ENCODE data around the gene PPFIBP1.

DNA sequence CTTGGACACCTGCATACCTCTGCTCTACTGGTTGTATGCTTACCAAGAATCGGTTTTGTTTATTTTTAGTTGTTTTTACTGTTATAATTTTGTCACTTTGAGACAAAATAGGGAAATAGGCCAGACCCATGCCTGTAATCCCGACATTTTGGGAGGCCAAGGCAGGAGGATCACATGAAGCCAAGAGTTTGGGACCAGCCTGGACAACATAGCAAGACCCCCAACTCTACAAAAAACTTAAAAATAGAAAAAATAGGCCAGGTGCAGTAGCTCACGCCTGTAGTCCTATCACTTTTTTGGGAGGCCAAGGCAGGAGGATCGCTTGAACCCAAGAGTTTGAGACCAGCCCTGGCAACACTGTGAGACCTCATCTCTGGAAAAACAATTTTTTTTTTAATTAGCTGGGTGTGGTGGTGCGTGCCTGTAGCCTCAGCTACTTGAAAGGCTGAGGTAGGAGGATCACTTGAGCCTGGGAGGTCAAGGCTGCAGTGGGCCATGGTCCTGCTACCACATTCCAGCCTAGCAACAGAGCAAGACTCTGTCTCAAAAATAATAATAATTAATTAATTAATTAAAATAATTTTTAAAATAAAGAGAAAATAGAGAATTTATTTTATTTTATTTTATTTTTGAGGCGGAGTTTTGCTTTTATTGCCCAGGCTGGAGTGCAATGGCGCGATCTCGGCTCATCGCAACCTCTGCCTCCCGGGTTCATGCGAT, 185.4 kb downstream of the PPFIBP1 start:
- TF ChIP-seq, protein P1, sequence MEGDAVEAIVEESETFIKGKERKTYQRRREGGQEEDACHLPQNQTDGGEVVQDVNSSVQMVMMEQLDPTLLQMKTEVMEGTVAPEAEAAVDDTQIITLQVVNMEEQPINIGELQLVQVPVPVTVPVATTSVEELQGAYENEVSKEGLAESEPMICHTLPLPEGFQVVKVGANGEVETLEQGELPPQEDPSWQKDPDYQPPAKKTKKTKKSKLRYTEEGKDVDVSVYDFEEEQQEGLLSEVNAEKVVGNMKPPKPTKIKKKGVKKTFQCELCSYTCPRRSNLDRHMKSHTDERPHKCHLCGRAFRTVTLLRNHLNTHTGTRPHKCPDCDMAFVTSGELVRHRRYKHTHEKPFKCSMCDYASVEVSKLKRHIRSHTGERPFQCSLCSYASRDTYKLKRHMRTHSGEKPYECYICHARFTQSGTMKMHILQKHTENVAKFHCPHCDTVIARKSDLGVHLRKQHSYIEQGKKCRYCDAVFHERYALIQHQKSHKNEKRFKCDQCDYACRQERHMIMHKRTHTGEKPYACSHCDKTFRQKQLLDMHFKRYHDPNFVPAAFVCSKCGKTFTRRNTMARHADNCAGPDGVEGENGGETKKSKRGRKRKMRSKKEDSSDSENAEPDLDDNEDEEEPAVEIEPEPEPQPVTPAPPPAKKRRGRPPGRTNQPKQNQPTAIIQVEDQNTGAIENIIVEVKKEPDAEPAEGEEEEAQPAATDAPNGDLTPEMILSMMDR (optimal IDR thresholded peaks at IDR 0.05 in 1 of 3, IDR thresholded peaks at IDR 0.05 in 1 of 3, conservative IDR thresholded peaks at IDR 0.05 in 1 of 3; ENCODE audit: extremely low read depth in 1 of 3, insufficient read depth in 2 of 3, low read length in 3 of 3) = no peak
- no peak for TF ChIP-seq EZH2 (IDR thresholded peaks at IDR 0.05; ENCODE audit: low read length)
